NCI-H2107 (cell line): Measurements from ENCODE around the gene FBXO47.

Source experiments
- DNase-seq: peaks from one replicate; lab custom pipeline; 2025; lab: John Stamatoyannopoulos, UW

FBXO47 gene

GRCh38 chr17:38903404-38903803 is 63.8 kb downstream of the FBXO47 start:
- DNase-seq = no peak

- no peak for DNase-seq
These were observed 66.1 kb downstream of the FBXO47 start for GRCh38 chr17:38900978-38901656.

GRCh38 chr17:38899421-38899820 is 67.8 kb downstream of the FBXO47 start:
- no peak for DNase-seq

DNA sequence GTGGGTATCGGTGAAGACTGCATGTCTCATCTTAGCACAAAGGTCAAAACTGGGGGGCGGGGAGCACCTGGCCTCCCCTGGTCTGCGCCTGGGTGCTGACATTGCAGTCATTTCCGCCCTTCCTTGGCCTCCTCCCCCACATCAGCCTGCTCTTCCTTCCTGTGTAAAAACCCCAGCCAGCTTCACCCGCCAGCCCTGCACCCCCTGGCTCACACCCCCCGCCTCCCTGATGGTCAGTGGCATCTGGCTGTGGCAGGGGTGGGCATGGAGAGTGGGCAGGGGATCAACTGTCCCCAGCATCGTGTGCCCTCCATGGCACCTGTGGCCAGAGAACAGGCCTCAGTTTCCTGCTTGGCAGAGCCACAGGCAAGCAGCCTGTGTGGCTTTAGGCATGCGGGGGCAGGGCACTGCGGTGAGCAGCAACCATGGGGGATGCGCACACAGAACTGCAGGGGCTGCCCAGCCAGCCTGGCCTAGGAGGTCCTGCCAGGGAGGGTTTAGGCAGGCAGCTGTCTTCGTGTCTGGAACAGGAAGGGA is 68.3 kb downstream of the FBXO47 start:
- no peak for DNase-seq

DNA sequence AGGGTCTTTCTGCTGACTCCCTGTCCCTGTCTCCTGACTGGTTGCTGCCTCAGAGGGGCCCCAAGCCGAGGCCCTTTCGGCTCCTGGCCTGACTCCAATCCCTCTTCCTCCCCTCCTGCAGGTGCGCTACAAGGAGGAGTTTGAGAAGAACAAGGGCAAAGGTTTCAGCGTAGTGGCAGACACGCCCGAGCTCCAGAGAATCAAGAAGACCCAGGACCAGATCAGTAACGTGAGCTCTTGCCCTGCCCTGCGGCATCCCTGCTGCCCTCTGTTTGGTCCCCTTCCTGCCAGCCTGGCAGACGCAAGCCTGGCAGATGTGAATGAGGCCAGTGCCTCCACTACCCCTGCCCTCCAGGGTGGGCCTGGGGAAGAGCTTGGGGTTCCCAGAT is 68.9 kb downstream of the FBXO47 start:
- DNase-seq = no peak

DNA sequence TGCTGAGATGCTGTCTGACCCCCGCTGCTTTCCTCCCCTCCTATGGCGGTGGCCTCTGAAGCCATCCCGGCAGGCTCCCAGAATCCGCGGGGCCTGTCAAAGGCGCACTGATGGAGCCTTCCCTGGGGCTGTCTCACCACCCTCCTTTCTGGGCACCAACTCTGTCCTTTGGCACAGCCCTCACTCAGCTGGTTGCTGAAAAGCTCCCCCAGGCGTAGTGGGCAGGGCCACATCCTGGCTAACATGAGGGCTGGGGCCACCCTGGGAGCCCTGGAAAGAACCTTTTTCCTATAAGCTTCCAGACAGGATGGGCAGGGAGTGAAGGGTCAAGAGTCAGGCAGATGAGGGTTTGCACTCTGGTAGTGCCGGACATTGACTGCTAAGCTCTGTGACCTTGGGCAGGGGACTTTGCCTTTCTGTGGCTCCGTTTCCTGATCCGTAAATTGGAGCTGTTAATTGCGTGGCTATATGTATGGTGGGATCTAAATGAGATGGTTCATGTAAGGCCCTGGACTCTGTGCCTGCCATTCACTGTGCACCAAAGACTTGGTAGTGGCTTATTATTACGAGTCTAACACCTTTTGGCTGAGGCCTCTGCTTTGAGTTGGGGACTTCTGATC is 69.4 kb downstream of the FBXO47 start:
- no peak for DNase-seq

- no peak for DNase-seq
These were observed 70.0 kb downstream of the FBXO47 start for GRCh38 chr17:38897176-38897575.

GRCh38 chr17:38896346-38896954 is 70.8 kb downstream of the FBXO47 start:
- DNase-seq = no peak

DNA sequence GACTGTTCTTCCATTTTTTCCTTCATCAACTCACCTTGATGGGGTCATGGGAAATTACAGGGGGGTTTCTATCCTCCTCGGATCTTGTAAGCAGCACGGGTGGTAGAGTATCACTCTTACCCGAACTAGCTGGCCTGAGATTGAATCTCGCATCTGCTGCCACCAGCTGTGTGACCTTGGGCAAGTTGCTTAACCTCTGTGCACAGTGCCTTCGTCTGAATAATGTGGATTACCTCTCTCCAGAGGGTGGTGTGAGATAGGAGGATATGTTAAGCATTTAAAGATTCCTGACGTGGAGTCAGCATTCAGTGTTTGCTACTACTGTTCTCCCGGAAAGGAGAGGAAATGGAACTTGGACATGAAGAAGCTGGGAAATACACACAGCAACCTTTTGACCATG is 72.9 kb downstream of the FBXO47 start:
- no peak for DNase-seq

- DNase-seq = no peak
These were observed 73.6 kb downstream of the FBXO47 start for GRCh38 chr17:38893607-38894006.

- DNase-seq = no peak
These were observed 74.1 kb downstream of the FBXO47 start for GRCh38 chr17:38893113-38893512.

DNA sequence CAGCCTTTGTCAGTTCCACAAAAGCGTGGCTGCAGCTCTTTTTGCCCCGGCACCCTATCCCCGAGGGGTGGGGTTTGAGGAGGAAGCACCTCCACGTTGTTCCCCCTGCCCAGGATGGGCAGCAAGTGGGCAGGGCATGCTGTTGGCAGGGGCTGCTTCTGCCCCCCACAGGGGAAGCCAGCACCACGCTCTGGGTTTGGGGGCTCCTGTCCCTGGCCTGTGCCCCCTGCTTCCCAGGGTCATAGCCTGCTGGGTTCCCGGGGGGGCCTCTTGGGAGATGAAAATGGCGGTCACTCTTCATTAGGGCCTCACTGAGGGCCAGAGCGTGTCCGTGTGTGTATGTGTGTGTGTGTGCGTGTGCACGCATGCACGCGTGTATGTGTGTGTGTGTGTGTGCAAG is 74.6 kb downstream of the FBXO47 start:
- no peak for DNase-seq

- no peak for DNase-seq
These were observed 75.1 kb downstream of the FBXO47 start for GRCh38 chr17:38892083-38892482.

DNA sequence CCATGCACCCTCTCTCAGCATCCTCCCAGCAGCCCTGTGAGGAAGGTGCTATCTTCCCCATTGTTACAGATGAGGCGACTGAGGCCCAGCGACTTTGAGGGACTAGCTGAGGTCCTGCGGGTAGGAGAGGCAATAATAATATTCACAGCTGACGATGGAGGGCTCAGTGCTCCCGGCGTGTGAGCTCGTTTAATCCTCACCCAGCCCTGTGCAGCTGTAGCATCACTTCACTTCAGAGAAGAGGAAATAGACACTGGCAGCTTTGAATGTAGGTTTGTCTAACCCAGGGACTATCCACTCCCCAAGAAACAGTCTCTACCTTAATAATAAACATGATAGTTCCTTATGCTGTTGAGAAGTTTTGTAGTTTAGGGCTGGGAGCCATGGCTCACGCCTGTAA is 75.8 kb downstream of the FBXO47 start:
- no peak for DNase-seq

DNA sequence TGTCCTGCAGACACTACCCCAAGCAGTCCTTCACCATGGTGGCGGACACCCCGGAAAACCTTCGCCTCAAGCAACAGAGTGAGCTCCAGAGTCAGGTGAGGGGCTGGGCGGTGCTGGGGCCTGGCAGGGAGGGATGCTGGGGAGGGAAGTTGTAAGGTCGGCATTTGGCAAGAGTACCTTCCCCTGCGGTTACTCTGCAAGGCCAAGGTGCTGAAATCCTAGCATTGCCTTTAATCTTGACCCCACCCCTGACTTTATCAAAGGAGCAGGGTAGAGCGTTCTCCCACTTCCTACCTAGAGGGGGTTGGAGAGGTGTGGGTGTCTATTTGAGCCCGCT is 76.8 kb downstream of the FBXO47 start:
- DNase-seq = no peak

- DNase-seq = no peak
These were observed 77.3 kb downstream of the FBXO47 start for GRCh38 chr17:38889745-38890409.

DNA sequence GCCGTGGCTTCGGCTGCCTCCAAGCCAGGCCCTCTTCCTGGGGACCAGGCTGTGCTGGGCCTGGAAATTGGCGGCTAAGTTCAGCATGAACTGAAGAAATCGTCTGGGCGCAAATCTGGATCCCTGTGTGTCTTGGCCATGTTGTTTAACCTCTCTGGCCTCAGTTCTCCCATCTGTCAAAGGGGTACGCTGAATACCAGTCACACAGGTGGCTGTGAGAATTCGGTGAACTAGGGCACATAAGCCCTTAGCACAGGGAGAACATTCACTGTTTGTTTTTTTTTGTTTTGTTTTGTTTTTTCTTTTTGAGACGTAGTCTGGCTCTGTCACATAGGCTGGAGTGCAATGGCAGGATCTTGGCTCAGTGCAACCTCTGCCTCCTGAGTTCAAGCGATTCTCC is 78.4 kb downstream of the FBXO47 start:
- no peak for DNase-seq

- DNase-seq = no peak
These were observed 80.6 kb downstream of the FBXO47 start for GRCh38 chr17:38886643-38887010.
